ENCODE data around the gene PPT2.

Gene PPT2

GRCh38 chr6:32146687-32147086 is 7.3 kb upstream of the PPT2 start:
- no peak for DNase-seq (ENCODE audit: low read depth)
- no peak overlapping the region for H3K4me3 ChIP-seq (ENCODE audit: control insufficient read depth, low read depth, low read length)
- TF ChIP-seq CTCF (conservative IDR thresholded peaks at IDR 0.05; ENCODE audit: control insufficient read depth, insufficient read depth, low read depth, low read length) = no peak

GRCh38 chr6:32147401-32148132 is 6.4 kb upstream of the PPT2 start:
- H3K4me3 ChIP-seq (ENCODE audit: control insufficient read depth, low read depth, low read length) = no peak overlapping the region
- TF ChIP-seq CTCF (conservative IDR thresholded peaks at IDR 0.05; ENCODE audit: control insufficient read depth, insufficient read depth, low read depth, low read length) = no peak
- DNase-seq (ENCODE audit: low read depth) = no peak

- no peak overlapping the region for H3K4me3 ChIP-seq (ENCODE audit: control insufficient read depth, low read depth, low read length)
- no peak for DNase-seq (ENCODE audit: low read depth)
- no peak for TF ChIP-seq CTCF (conservative IDR thresholded peaks at IDR 0.05; ENCODE audit: control insufficient read depth, insufficient read depth, low read depth, low read length)
Measured at GRCh38 chr6:32148289-32149091, 5.5 kb upstream of the PPT2 start.

GRCh38 chr6:32149092-32149755 is 4.7 kb upstream of the PPT2 start:
- TF ChIP-seq CTCF (conservative IDR thresholded peaks at IDR 0.05; ENCODE audit: control insufficient read depth, insufficient read depth, low read depth, low read length) = no peak
- H3K4me3 ChIP-seq (ENCODE audit: control insufficient read depth, low read depth, low read length) = no peak overlapping the region
- no peak for DNase-seq (ENCODE audit: low read depth)

GRCh38 chr6:32149932-32150870 is 3.7 kb upstream of the PPT2 start:
- no peak for DNase-seq (ENCODE audit: low read depth)
- H3K4me3 ChIP-seq (ENCODE audit: control insufficient read depth, low read depth, low read length) = no peak overlapping the region
- no peak for TF ChIP-seq CTCF (conservative IDR thresholded peaks at IDR 0.05; ENCODE audit: control insufficient read depth, insufficient read depth, low read depth, low read length)
